ENCODE results near the gene COX6B2.

GRCh38 chr19:55305983-55306562 is 48.4 kb downstream of the COX6B2 start:
- TF ChIP-seq EZH2 (IDR thresholded peaks at IDR 0.05; ENCODE audit: low read depth) (no peak), CTCF (conservative IDR thresholded peaks at IDR 0.05) (no peak)

Data from PC-9 (cell line).